Panc1 (cell line): ENCODE data around the gene DOCK4.

Source experiments
- CTCF ChIP-seq: fragments of 450-650 bp; IDR thresholded peaks from 2 replicates; pipeline ENCODE4 v1.5.1; 2017; ENCODE audit warnings: mild to moderate bottlenecking
- POLR2AphosphoS5 ChIP-seq: IDR thresholded peaks from 2 replicates; pipeline ENCODE4 v1.6.1; 2012; ENCODE audit warnings: mild to moderate bottlenecking, low read depth, low read length, moderate library complexity
- REST ChIP-seq, 2 experiments: IDR thresholded peaks; 2 replicates each; pipeline ENCODE4 v1.6.1; 2011 to 2012; ENCODE audit warnings: low read depth in 2 of 2, control low read depth in 1 of 2, low read length in 1 of 2, mild to moderate bottlenecking in 1 of 2, moderate library complexity in 1 of 2; ENCODE audit not compliant: insufficient read depth in 1 of 2

GRCh38 chr7:111678986-111679385 is 527.2 kb downstream of the DOCK4 start:
- TF ChIP-seq CTCF (no peak), POLR2AphosphoS5 (no peak), REST (IDR thresholded peaks at IDR 0.05; ENCODE audit: insufficient read depth in 1 of 2, low read depth in 2 of 2, low read length in 1 of 2) (no peak)
